ENCODE results near the gene PRSS58.

The PRSS58 gene

GRCh38 chr7:142257958-142258357 lies at the start of gene PRSS58:
TSS of gene PRSS58 (minus strand) at chr7:142258058. CDS start at chr7:142257707, 351 bp downstream.
- no peak for DNase-seq

DNA sequence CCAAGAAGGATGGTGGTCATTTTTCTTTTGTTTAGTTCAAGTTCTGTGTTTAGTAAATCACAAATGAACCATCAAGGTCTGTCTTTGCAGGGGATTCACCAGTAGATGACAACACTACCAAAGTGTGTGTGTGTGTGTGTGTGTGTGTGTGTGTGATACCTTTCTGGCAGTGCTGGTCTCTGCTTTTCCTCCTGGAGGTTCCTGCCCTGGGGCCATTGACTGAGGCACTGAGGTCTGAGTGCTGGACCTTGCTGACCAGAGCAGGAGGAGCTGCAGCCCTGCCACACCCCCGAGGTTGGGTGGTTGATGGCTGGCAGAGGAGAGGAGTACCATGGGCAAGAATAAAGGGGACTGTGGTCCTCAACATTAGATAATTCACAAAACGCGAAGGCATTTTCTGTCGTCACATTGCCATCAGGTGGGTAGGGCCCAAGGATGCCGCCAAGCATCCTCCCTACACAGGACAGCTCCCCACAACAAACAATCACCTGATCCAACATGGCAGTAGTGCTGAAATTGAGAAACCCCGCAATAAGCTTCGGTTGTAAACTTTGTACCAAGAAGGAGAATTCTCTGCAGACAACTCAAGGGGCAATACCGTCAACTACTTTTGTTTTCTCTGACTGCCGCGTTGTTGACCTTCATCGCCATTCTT lies 49.5 kb upstream of the PRSS58 start:
- no peak for DNase-seq

DNA sequence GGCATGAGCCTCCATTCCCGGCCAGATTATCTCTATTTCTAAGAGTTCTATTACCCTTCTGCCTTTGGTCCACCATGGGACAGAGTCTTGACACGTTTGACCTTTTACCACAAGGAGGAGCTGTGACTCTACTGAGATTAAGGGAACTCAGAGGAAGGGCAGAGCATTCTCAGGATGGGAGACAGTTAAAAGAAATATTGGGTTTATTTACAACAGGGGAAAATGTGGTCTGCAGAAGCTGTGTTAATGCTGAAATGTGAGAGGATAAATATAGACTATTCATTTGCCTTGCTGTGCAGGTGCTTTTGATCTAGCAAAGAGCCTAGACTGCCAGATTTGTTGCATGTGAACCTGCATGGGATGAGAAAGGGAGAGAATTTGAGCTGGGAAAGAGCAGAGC lies 45.8 kb upstream of the PRSS58 start:
- DNase-seq: no peak

DNA sequence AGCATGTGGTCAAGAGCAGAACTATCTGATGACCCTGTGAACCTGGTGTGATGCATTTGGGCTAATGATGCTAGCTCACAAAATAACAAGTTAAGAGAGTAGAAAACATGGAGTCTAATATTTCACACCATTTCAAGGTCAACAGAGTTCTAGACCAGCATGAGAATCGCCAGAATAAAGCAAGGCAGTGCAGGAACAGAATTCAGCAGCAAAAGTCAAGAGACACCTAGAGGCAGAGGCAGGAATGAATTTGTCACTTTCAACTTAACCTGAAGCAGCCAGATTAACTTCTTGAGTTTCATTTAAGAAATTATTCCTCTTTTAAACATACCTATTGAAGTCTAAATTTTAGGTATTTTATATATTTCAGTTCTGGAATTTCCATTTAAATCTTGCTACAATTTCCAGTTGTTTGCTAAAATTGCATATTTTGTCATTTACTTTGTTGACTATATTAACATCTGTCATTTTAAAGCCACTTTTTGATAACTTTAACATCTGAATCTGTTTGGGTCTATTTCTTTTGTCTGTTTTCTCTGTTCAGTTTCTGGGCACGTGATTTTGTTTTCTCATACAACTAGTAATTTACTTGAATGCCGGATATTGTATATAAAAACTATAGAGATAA lies 44.2 kb upstream of the PRSS58 start:
- no peak for DNase-seq

DNA sequence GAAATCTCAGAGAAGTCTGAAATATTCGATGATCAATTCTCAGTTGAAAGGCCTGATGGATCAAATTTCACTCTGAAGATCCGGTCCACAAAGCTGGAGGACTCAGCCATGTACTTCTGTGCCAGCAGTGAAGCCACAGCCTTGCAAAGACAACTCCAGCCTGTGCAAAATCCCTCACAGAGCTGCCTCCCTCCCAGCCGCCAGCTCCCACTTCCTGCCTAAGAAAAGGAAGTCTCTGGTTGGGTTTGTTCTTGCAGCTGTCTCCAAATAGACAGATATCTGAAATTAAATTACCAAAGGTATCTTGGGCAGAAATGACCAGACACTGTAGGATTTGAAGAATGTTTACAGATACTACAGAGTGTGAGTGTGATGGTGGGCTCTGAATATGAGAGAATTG lies 43.4 kb upstream of the PRSS58 start:
- no peak for DNase-seq

- peak; percentile 64 for DNase-seq
Observed at GRCh38 chr7:142300689-142301088, 42.8 kb upstream of the PRSS58 start.

GRCh38 chr7:142299237-142299781 lies 41.5 kb upstream of the PRSS58 start:
- DNase-seq: no peak

GRCh38 chr7:142298627-142299026 lies 40.8 kb upstream of the PRSS58 start:
- no peak for DNase-seq

DNA sequence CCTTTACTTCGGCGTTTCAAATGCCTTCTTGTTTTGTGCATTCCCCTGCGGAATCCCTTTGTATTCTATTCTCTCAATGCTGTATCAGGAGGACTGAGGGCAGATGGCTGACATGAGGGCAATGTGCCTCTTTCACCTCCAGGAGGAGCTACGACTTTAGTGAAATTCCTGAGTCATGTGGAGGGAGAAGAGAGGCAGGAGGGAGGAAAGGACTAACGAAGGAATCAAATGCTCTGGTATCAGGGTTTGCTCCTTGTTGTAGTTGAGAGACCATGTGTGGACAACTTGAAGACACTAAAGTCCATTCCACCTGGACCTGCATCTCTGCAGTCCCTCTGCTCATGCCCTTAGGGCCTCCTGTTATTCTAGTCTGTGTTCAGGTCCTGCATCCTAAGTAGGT lies 40.2 kb upstream of the PRSS58 start:
- no peak for DNase-seq

- DNase-seq: no peak
Observed at GRCh38 chr7:142280263-142280662, 22.4 kb upstream of the PRSS58 start.

GRCh38 chr7:142279601-142280000 lies 21.7 kb upstream of the PRSS58 start:
- DNase-seq: no peak

DNA sequence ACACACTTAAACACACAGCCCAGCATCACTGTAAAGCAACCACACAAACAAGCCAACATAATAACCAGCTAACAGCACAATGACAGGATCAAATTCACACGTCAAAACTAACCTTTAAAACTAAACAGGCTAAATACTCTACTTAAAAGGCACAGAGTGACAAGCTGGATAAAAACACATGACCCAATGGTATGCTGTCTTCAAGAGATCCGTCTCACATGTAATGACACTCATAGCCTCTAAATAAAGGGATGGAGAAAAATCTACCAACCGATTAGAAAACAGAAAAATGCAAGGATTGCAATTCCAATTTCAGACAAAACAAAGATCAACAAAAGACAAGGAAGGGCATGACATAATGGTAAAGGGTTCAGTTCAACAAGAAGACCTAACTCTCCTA lies 17.2 kb upstream of the PRSS58 start:
- DNase-seq: no peak

DNA sequence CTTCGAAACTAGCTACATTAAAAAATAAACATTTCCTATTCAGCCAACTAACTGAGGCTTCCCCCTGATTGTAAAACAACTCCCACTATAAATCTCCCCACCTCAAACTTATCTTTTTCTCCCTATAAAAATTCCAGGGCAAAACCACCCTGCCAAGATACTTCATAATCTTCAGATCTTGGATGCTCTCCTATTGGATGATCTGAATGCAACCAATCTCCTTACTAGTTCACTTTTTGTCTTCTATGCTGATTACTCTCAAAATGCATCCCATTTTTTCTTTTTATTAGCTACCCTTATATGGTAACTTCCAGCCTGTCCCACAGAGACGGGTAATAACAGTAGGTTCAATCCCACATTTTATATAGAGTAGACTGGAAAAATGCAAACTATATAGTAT lies 15.0 kb upstream of the PRSS58 start:
- no peak for DNase-seq

GRCh38 chr7:142263598-142264380 lies 5.9 kb upstream of the PRSS58 start:
- no peak for DNase-seq

GRCh38 chr7:142250705-142251104 lies 7.2 kb downstream of the PRSS58 start:
- no peak for DNase-seq

DNA sequence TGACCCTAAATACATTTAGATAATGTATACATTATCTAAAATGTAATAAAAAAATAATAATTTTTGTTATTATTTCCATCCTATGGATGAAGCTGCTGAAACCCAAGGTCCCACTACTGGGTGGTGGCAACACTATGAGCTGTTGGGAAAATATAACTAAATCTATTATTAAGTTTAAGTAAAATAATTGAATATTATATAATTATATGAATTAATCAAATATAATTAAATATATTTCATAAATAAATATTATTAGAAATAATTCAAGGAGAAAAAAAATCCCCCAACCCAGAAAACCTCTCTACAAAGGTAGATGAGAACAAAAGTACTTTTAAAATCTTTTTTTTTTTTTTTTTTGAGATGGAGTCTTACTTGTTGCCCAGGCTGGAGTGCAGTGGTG lies 7.9 kb downstream of the PRSS58 start:
- no peak for DNase-seq

DNA sequence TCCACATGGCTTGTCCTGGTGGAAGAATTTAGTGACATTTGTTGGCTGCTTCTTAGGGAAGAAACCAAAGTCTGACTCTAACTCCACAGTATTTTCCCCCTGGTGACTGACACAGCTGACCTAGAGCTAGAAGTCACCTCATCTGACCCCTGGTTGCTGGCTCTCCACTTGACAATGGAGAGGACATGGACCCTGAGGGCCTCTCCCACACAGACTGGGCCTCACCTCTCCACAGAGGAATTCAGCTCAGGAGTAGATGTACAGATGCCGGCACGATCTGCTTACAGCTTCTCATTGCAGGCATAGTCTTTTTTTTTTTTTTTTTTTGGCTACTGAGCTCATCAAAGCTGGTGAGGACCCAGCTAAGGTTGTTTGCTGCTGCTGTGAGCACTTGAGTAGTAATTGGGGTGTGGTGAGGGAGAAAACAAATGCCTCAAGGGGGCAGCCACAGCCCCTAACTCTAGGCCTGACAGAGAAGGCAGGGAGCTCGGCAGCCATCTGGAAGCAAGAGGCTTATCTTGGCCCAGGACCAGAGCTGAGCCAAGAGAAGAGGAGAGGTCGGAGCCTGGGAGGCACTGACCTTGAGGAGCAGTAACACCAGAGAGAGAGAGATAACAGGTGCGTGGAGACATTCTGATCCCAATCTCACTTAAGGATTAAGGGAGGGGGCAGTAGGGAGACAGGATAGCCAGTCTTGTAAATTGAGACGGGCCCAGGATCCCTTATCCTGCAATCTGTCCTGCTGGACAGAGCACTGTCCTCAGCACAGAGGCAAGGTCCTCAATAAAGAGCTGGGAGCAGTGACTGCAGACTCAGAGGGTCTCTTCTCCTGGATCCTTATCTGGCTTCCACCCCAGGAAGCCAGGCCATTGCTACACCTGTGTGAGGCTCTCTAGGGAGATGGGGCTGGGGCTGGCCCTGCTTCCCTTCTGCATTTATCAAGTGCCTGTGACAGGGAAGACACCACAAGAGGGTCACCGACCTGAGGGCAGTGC lies 9.4 kb downstream of the PRSS58 start:
- no peak for DNase-seq

GRCh38 chr7:142243823-142244222 lies 14.0 kb downstream of the PRSS58 start:
- DNase-seq: no peak

DNA sequence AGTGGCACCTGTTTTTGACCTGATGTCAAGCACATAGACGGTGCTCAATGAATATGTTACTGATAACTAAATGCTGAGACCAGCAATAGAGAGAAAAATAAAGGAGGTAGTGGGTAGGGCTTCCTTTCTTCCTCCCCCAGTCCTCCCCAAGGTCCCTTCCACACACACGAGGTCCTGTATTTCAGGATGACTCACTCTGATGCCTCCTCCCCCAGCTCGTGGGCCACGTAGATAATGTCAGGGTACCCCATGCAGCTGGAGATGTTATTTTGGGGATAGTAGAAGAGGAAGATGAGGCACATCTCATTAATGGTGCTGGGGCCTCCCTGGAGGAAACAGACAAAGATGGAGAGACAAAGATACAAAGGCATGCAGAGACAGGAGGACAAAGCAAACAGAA lies 17.3 kb downstream of the PRSS58 start:
- no peak for DNase-seq

DNA sequence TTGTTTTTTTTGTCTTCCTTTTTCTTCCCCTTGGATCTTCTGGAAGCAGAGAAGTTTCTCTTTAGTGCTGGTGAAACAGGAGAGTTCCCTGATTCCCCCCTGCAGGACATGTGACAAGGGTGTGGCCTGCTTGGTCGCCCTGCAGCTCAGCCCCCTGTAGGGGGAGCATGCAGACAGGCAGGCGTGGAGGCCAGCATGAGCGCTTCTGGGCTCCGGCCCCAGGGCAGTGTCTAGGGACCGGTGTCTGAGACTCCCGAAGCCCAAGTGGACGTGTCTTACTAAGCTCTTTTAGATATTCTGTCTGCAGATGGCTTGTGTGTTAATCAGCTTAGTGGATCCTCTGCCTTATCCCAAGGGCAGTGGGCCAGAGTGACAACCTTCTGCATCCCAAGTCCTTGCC lies 26.1 kb downstream of the PRSS58 start:
- peak; percentile 25 for DNase-seq

DNA sequence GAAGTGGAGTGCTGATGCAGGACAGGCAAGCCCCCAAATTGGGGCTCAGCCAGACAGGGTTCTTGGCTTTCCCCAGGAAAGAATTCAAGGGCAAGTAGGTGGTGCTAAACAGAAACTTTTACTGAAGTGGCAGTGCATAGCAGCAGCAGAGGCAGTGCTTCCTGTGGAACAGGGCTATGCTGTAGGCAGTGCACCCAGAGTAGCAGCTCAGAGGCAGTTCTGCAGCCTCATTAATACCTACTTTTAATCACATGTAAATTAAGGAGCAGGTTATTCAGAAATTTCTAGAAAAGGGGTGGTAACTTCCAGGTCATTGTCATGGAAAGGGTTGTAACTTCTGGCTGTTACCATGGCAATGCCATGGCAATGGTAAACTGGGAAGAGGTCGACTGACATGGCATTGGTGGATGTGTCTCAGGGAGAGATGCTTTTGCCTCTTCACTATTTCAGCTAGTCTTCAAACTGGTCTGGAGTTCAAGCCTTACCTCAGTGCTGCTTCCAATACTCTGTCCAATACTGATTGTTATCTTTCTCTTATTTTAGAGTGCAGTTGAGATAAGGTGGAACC lies 29.2 kb downstream of the PRSS58 start:
- no peak for DNase-seq
